Parathyroid adenoma (tissue), 2 donors: ENCODE results near the gene UNC13C.

Experiments used
- H2AFZ ChIP-seq: fragments of 300-600 bp; sonication (generic); one replicate; pipeline ENCODE4 v1.7.0; 2017; ENCODE audit warnings: antibody characterized with exemption, mild to moderate bottlenecking
- H3K27ac ChIP-seq: fragments of 300-600 bp; sonication (generic); one replicate; pipeline ENCODE4 v1.7.0; 2017
- H3K27me3 ChIP-seq: fragments of 300-600 bp; sonication (generic); one replicate; pipeline ENCODE4 v1.7.0; 2017; ENCODE audit warnings: low read length; ENCODE audit not compliant: control insufficient read depth, insufficient read depth
- H3K36me3 ChIP-seq: fragments of 300-600 bp; sonication (generic); one replicate; pipeline ENCODE4 v1.7.0; 2017; ENCODE audit warnings: low read length; ENCODE audit not compliant: control insufficient read depth, insufficient read depth
- H3K4me1 ChIP-seq: fragments of 300-600 bp; sonication (generic); one replicate; pipeline ENCODE4 v1.7.0; 2017; ENCODE audit warnings: control low read depth
- H3K4me2 ChIP-seq: fragments of 300-600 bp; sonication (generic); one replicate; pipeline ENCODE4 v1.7.0; 2017; ENCODE audit warnings: low read length
- H3K4me3 ChIP-seq: fragments of 300-600 bp; sonication (generic); one replicate; pipeline ENCODE4 v1.7.0; 2017; ENCODE audit warnings: low read depth, low read length
- H3K79me2 ChIP-seq: fragments of 300-600 bp; sonication (generic); one replicate; pipeline ENCODE4 v1.7.0; 2017; ENCODE audit warnings: control low read depth
- H3K9ac ChIP-seq: fragments of 300-600 bp; sonication (generic); one replicate; pipeline ENCODE4 v1.7.0; 2017; ENCODE audit warnings: mild to moderate bottlenecking
- H3K9me3 ChIP-seq: fragments of 300-600 bp; sonication (generic); one replicate; pipeline ENCODE4 v1.7.0; 2017; ENCODE audit warnings: low read length; ENCODE audit not compliant: control insufficient read depth
- CTCF ChIP-seq: fragments of 300-600 bp; sonication (generic); IDR thresholded peaks from one replicate; pipeline ENCODE4 v1.7.0; 2017; ENCODE audit warnings: antibody characterized with exemption, mild to moderate bottlenecking
- donor health status: primary hyperparathyroidism.

The UNC13C gene

GRCh38 chr15:53962646-53963561 is 15.3 kb upstream of the UNC13C start:
- Histone ChIP-seq H3K27ac (no peak overlapping the region), H3K4me2 (no peak overlapping the region), H3K36me3 (no peaks in the 10 kb centered on the region), H3K9ac (no peak overlapping the region), H3K4me1 (no peaks in the 10 kb centered on the region), H3K4me3 (no peak overlapping the region), H2AFZ (no peak overlapping the region), H3K79me2 (no peaks in the 10 kb centered on the region), H3K27me3 (no peaks in the 10 kb centered on the region), H3K9me3 (no peaks in the 10 kb centered on the region)
- TF ChIP-seq CTCF: peak; percentile 12

- no peaks in the 10 kb centered on the region for H3K9me3 ChIP-seq
- no peak overlapping the region for H2AFZ ChIP-seq
- no peak overlapping the region for H3K4me3 ChIP-seq
- H3K36me3 ChIP-seq: no peaks in the 10 kb centered on the region
- no peaks in the 10 kb centered on the region for H3K27me3 ChIP-seq
- H3K4me1 ChIP-seq: no peaks in the 10 kb centered on the region
- H3K27ac ChIP-seq: no peak overlapping the region
- no peak overlapping the region for H3K9ac ChIP-seq
- no peak for TF ChIP-seq CTCF
- no peak overlapping the region for H3K4me2 ChIP-seq
- H3K79me2 ChIP-seq: no peaks in the 10 kb centered on the region
Observed at GRCh38 chr15:53963801-53964200, 14.4 kb upstream of the UNC13C start.

- no peaks in the 10 kb centered on the region for H3K27me3 ChIP-seq
- H3K4me3 ChIP-seq: no peak overlapping the region
- H3K9me3 ChIP-seq: no peaks in the 10 kb centered on the region
- TF ChIP-seq CTCF: no peak
- H3K79me2 ChIP-seq: no peaks in the 10 kb centered on the region
- no peak overlapping the region for H3K9ac ChIP-seq
- no peaks in the 10 kb centered on the region for H3K36me3 ChIP-seq
- H2AFZ ChIP-seq: no peak overlapping the region
- no peaks in the 10 kb centered on the region for H3K4me1 ChIP-seq
- H3K4me2 ChIP-seq: no peak overlapping the region
- no peak overlapping the region for H3K27ac ChIP-seq
Observed at GRCh38 chr15:53974121-53974520, 4.1 kb upstream of the UNC13C start.

- no peaks in the 10 kb centered on the region for H3K79me2 ChIP-seq
- no peaks in the 10 kb centered on the region for H3K36me3 ChIP-seq
- TF ChIP-seq CTCF: no peak
- no peaks in the 10 kb centered on the region for H3K9me3 ChIP-seq
- no peaks in the 10 kb centered on the region for H3K4me1 ChIP-seq
- H3K27me3 ChIP-seq: no peaks in the 10 kb centered on the region
- H3K27ac ChIP-seq: no peak overlapping the region
- H3K4me2 ChIP-seq: no peak overlapping the region
- H2AFZ ChIP-seq: no peak overlapping the region
- no peak overlapping the region for H3K9ac ChIP-seq
- no peak overlapping the region for H3K4me3 ChIP-seq
Observed at GRCh38 chr15:53974813-53975212, 3.4 kb upstream of the UNC13C start.
